Measurements from ENCODE around the gene ACSL5.
"Not testable (repeated sequence)": the region's sequence is repeated elsewhere in the genome, so short reads cannot be mapped to it uniquely, and the experiment has no call there.

The ACSL5 gene

DNA sequence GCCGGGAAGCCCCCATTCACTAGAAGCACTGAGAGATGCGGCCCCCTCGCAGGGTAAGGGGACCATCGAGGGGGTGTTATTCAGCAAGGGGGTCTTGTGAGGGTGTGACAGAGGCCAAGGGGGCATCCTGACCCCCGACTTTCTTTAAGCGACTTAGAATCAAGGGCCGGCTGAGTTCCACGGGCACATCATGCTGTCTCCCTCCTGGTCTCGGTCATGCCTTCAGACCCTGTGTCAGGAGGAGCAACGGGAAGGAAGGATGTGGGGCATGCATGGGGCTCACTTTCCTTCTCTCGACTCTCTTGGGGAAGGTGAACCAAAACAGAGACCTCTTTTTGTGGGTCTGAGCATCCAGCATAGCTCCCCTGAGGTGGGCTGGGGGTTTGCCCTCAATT, 2.5 kb downstream of the ACSL5 start:
- no peak for DNase-seq

DNA sequence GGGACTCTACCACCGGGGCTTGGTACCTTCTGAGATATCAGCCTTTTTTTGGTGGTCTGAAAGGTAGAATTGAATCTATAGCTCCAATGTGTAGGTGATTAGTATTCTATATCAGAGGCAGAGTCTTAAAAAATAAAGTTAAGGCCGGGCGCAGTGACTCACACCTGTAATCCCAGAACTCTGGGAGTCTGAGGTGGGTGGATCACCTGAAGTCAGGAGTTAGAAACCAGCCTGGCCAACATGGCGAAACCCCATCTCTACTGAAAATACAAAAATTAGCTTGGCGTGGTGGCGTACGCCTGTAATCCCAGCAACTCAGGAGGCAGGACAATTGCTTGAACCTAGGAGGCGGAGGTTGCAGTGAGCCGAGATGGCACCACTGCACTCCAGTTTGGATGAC, 3.2 kb downstream of the ACSL5 start:
- not testable (repeated sequence) for DNase-seq

- DNase-seq = no peak
These were observed 5.8 kb downstream of the ACSL5 start for GRCh38 chr10:112379635-112380296.

DNA sequence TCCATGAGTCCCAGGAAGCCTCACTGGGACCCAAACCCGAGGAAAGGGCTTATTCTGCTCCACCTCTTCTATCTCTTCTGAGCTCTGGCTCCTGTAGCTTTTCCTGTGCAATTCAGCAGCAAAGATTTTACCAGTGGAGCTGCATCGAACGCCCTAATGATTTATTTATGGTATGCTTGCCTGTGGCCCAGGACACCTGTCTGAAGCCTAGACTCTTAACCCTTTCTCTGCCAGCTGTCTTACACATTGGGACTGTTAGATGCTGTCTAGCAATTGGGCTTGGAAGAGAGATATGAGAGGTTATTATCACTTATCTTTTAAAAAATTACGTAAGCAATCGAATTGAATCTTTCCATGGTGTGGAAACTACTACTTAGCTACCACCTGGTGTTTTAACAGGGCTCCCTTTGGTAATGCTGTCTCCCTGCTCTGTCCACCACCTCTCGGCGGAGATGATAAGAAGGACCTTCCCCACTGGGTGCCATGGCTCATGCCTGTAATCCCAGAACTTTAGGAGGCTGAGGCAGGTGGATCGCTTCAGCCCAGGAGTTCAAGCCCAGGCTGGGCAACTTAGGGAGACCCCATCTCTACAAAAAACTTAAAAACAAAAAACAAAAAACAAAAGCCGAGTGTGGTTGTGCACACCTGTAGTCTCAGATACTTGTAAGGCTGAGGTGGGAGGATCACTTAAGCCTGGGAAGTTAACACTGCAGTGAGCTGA, 8.8 kb downstream of the ACSL5 start:
- no peak for DNase-seq

GRCh38 chr10:112383325-112383724, 9.4 kb downstream of the ACSL5 start:
- DNase-seq = no peak

- no peak for DNase-seq
These were observed 10.2 kb downstream of the ACSL5 start for GRCh38 chr10:112384141-112384540.

DNA sequence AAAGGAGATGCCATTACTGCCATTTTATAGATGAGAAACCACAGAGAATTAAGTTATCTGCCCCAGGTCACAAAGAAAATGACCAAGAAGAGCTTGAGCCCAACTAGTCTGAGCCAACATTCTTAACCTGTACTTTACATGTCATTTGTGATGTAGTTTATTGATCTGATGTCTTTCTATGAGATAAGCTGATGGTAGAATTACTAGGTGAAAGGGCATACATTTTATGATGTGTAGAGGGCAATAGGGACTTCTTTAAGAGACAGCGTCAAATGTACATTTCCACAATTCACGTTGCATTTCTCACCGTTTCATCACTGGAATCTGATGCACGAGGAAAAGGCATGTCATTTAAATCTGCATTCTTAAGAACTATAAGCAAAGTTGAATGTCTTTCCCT, 11.3 kb downstream of the ACSL5 start:
- no peak for DNase-seq

DNA sequence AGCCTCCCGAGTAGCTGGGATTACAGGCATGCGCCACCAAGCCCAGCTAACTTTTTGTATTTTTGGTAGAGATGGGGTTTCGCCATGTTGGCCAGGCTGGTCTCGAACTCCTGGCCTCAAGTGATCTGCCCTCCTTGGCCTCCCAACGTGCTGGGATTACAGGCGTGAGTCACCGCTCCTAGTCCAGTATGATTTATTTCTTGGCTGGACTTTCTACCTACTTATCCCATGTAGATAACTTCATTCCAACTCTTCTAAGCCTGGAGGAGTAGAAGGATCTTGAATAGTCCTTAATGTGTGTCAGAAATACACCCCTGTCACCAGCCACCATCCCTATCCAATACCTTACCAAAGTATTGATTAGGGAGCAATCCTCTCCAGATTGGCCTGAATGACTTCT, 14.1 kb downstream of the ACSL5 start:
- not testable (repeated sequence) for DNase-seq

DNA sequence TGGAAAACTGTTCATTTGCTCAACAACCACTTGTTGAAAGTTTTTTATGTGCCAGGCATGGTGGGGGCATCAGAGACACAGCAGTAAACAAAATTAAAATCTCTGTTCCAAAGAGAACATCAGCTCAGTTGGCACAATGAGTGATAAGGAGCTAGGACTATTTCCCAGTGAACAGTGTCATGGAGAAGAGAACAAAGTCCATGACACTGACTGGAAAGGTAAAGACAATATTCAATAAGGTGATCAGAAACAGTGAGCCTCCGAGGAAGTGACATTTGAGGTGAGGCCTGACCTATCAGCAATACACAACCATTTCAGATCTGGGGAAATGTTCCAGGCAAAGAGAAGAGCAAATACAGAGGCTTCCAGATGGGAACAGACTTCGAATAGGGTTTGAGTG, 14.6 kb downstream of the ACSL5 start:
- DNase-seq = no peak

- no peak for DNase-seq
These were observed 15.4 kb downstream of the ACSL5 start for GRCh38 chr10:112389271-112389822.

DNA sequence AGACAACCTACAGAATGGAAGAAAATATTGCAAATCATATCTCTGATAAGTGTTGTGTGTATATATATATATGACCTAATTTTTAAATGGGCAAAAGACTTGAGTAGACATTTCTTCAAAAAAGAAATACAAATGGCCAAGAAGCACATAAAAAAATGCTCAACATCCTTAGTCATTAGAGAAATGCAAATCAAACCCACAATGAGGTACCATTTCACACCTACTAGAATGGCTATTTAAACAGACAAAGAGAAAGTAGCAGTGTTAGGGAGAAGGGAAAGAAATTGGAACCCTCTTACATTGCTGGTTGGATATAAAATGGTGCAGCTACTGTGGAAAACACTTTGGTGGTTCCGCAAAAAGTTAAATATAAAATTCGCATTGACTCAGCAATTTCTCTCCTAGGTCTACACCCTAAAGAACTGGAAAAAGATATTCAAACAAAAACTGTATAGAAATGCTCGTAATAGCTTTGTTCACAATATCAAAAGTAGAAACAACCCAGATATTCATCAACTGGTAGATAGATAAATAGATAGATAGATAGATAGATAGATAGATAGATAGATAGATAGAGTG, 16.3 kb downstream of the ACSL5 start:
- DNase-seq = no peak

- no peak for DNase-seq
These were observed 19.4 kb downstream of the ACSL5 start for GRCh38 chr10:112393341-112393740.

- no peak for DNase-seq
These were observed 19.9 kb downstream of the ACSL5 start for GRCh38 chr10:112393827-112394226.

GRCh38 chr10:112394475-112394875, 20.6 kb downstream of the ACSL5 start:
- no peak for DNase-seq

- no peak for DNase-seq
These were observed 22.1 kb downstream of the ACSL5 start for GRCh38 chr10:112395809-112396530.

GRCh38 chr10:112397592-112397991, 23.7 kb downstream of the ACSL5 start:
- no peak for DNase-seq

- DNase-seq = no peak
These were observed 29.0 kb downstream of the ACSL5 start for GRCh38 chr10:112402917-112403316.

DNA sequence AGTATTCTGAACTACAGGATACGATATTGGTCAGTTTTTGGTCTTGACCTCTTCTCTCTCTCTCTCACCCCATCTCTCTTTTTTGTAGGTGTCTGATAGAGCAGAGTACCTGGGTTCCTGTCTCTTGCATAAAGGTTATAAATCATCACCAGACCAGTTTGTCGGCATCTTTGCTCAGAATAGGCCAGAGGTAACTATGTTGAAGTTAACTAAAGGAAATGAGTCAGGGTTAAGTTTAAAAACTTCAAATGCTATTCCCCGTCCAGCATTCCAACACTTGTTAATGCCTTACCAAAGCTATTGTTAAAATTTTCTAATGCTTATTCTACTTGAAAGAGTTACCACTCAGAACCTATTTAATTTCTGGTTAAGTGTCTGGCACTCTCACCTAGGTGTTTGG, 30.7 kb downstream of the ACSL5 start:
- DNase-seq = no peak

- not testable (repeated sequence) for DNase-seq
These were observed 32.9 kb downstream of the ACSL5 start for GRCh38 chr10:112406806-112407205.

DNA sequence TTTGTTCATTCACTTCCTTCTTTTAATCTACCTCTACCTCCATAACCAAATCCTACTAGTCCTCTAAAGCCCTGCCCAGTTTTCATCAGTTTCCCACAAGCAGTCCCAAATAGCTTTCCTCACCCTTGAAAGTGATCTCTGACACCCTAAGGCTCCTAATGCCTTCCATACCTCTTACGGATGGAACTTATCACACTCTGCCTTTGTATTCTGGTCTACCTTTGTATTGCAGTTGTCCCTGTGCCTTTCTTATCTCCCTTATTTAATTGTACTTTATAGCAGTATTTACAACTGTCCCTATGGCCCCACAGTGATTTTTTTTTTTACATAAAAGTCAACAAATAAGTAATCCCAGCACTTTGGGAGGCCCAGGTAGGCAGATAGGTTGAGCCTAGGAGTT, 33.8 kb downstream of the ACSL5 start:
- DNase-seq = no peak

GRCh38 chr10:112409299-112409698, 35.4 kb downstream of the ACSL5 start:
- DNase-seq = no peak

- no peak for DNase-seq
These were observed 35.8 kb downstream of the ACSL5 start for GRCh38 chr10:112409755-112410154.

DNA sequence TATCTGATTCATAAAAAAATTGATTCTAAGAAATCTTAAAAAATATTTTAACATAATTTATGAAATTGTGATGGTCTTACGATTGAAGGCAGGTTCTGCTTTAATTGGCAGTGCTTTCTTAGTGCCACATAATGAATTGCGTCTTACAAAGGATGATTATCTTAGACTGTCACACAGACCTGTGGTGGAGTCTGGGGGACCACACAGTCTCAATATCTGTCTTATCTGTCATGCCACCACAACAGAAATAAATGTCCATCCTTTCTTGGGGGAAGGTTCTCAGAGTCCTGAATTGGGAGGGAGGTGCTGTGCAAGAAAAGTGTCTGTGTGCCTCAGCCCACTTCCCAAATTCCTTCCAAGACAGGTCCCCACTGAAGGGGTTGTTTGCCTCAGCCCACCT, 38.8 kb downstream of the ACSL5 start:
- DNase-seq = no peak

All from right forelimb (tissue), 1 donor.